Endodermal cell (in vitro differentiated cells): ENCODE data around the gene TIGD2. TPM values are rescaled to one million over a fixed set of nuclear protein-coding genes. Genes with fewer than 3 reads are reported as not detected.

Experiments
- DNase-seq: peaks from one replicate; pipeline ENCODE4 v3.0.0-alpha.2; 2017
- H3K27ac ChIP-seq: 2 replicates; pipeline ENCODE4 v1.5.1; 2013; ENCODE audit warnings: mild to moderate bottlenecking, low read depth, low read length, moderate library complexity
- H3K27me3 ChIP-seq: 2 replicates; pipeline ENCODE4 v1.6.1; 2013; ENCODE audit warnings: mild to moderate bottlenecking, low read length, moderate library complexity; ENCODE audit not compliant: insufficient read depth, control insufficient read depth, poor library complexity, severe bottlenecking
- H3K36me3 ChIP-seq: 2 replicates; pipeline ENCODE4 v1.7.0; 2013; ENCODE audit warnings: mild to moderate bottlenecking, low read length, moderate library complexity; ENCODE audit not compliant: control insufficient read depth, insufficient read depth
- H3K4me1 ChIP-seq: one replicate; pipeline ENCODE4 v1.7.0; 2013; ENCODE audit warnings: low read length; ENCODE audit not compliant: control insufficient read depth, insufficient read depth
- H3K4me3 ChIP-seq: 2 replicates; pipeline ENCODE4 v1.5.1; 2013; ENCODE audit warnings: mild to moderate bottlenecking, low read length, moderate library complexity
- H3K9ac ChIP-seq: 2 replicates; pipeline ENCODE4 v1.6.1; 2013; ENCODE audit warnings: mild to moderate bottlenecking, low read length, moderate library complexity; ENCODE audit not compliant: poor library complexity, severe bottlenecking; ENCODE audit errors: extremely low read depth
- H3K9me3 ChIP-seq: 2 replicates; pipeline ENCODE4 v1.6.1; 2013; ENCODE audit warnings: mild to moderate bottlenecking, low read length, moderate library complexity; ENCODE audit not compliant: control insufficient read depth
- H3K27ac Mint-ChIP-seq: 2 replicates; pipeline ENCODE4 v1.8.0; 2020; ENCODE audit warnings: mixed read lengths
- H3K27me3 Mint-ChIP-seq: 2 replicates; pipeline ENCODE4 v1.8.0; 2021; ENCODE audit warnings: mild to moderate bottlenecking, mixed read lengths; ENCODE audit not compliant: insufficient read depth
- H3K36me3 Mint-ChIP-seq: 2 replicates; pipeline ENCODE4 v1.8.0; 2020; ENCODE audit warnings: low read depth, mixed read lengths
- H3K4me1 Mint-ChIP-seq: 2 replicates; pipeline ENCODE4 v1.8.0; 2020; ENCODE audit warnings: mixed read lengths
- H3K4me3 Mint-ChIP-seq: 2 replicates; pipeline ENCODE4 v1.8.0; 2020; ENCODE audit warnings: mild to moderate bottlenecking, moderate library complexity, mixed read lengths
- H3K9me3 Mint-ChIP-seq: 2 replicates; pipeline ENCODE4 v1.8.0; 2020; ENCODE audit warnings: mild to moderate bottlenecking, mixed read lengths
- WGBS, 2 experiments: methylation state at CpG; one replicate each; pipeline versions ENCODE4 v1.1.5 to v1.1.7; 2013; ENCODE audit warnings: missing lambda C conversion rate in 2 of 2, mixed read lengths in 1 of 2; ENCODE audit not compliant: insufficient coverage in 1 of 2, insufficient read length in 1 of 2; 5-methylcytosine and 5-hydroxymethylcytosine counted together
- total RNA-seq, 2 donors: library from RNA; stranded (reverse); fragmentation: NEBNext Ultra II Directional in 1 of 2; extraction: Animal tissue kit (Norgen Biotek cat#: 25700) in 1 of 2; gene quantifications; 2 replicates in 1 of 2; 3 replicates in 1 of 2; pipeline ENCODE4 v1.2.1, GENCODE V29; 2021
- TF ChIP-seq, protein P1 (sequence below): fragments of 200-600 bp; sonication (generic); conservative IDR thresholded peaks from 2 replicates; pipeline ENCODE4 v1.5.0; 2021; ENCODE audit warnings: antibody characterized with exemption, mild to moderate bottlenecking

Gene TIGD2
- total RNA-seq, 2 donors from 2014 or later: 11.7 to 15.1 TPM

DNA sequence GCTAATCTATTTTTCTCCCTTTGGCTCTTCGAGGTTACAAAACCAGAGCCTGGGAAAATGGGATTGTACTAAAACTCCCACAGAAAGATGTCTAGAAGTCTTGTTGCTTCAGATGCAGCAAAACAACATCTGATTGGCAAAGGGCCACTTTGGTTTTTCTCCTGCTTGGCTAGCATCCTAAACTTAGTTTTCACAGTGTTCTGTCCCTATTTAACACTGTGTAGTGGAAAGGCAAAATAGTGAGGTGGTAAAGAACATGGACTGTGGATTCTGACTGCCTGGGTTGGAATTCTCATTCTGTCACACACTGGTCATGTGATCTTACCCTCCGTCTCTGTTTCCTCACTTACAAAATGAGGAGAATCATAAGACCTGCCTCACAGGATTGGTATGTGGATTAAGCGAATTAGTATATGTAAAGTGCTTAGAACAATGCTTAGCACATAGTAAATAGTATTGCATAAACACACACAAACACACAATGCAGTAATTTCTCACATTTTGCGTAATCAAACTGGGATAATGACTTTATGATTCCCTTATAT, 23.5 kb downstream of the TIGD2 start:
- Mint-ChIP-seq H3K9me3 (no peaks in the 10 kb centered on the region), H3K4me3 (no peak overlapping the region), H3K27me3 (no peaks in the 10 kb centered on the region), H3K4me1 (peaks cover 5% of the 10 kb centered on the region), H3K36me3 (no peaks in the 10 kb centered on the region), H3K27ac (peak overlapping the region; percentile 65)
- H3K9me3 ChIP-seq: no peaks in the 10 kb centered on the region
- no peak overlapping the region for H3K27ac ChIP-seq
- no peaks in the 10 kb centered on the region for H3K36me3 ChIP-seq
- no peak overlapping the region for H3K9ac ChIP-seq
- TF ChIP-seq, protein P1, sequence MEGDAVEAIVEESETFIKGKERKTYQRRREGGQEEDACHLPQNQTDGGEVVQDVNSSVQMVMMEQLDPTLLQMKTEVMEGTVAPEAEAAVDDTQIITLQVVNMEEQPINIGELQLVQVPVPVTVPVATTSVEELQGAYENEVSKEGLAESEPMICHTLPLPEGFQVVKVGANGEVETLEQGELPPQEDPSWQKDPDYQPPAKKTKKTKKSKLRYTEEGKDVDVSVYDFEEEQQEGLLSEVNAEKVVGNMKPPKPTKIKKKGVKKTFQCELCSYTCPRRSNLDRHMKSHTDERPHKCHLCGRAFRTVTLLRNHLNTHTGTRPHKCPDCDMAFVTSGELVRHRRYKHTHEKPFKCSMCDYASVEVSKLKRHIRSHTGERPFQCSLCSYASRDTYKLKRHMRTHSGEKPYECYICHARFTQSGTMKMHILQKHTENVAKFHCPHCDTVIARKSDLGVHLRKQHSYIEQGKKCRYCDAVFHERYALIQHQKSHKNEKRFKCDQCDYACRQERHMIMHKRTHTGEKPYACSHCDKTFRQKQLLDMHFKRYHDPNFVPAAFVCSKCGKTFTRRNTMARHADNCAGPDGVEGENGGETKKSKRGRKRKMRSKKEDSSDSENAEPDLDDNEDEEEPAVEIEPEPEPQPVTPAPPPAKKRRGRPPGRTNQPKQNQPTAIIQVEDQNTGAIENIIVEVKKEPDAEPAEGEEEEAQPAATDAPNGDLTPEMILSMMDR: no peak
- no peaks in the 10 kb centered on the region for H3K27me3 ChIP-seq
- H3K4me1 ChIP-seq: peaks cover 2% of the 10 kb centered on the region
- WGBS, 2 experiments: 83% methylated on average over 1 to 2 of the region's 4 CpGs
- no peak for DNase-seq
- H3K4me3 ChIP-seq: no peak overlapping the region

DNA sequence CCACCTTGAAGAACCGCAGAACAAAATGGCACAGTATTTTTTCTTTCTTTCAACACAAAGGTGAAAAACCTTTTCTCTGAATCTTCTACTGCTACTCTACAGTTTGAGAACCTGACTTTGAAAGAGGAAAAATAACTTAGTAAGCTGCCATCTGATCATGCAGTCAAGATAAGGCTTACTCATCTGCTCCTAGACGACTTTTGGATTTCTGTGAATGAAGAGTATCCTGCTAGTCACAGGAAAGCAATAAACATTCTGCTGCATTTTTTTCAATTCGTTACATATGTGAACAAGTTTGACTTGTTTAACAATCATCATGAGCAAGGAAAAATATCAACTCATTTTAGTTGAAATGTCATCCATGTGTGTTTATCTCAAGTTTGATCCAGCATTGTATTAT, 25.2 kb downstream of the TIGD2 start:
- Mint-ChIP-seq H3K27ac (no peak overlapping the region), H3K36me3 (no peaks in the 10 kb centered on the region), H3K9me3 (no peaks in the 10 kb centered on the region), H3K27me3 (no peaks in the 10 kb centered on the region), H3K4me1 (peaks cover 7% of the 10 kb centered on the region), H3K4me3 (no peak overlapping the region)
- Histone ChIP-seq H3K4me1 (peaks cover 2% of the 10 kb centered on the region), H3K4me3 (no peak overlapping the region), H3K27me3 (no peaks in the 10 kb centered on the region), H3K9me3 (no peaks in the 10 kb centered on the region), H3K9ac (no peak overlapping the region), H3K36me3 (no peaks in the 10 kb centered on the region), H3K27ac (no peak overlapping the region)
- no peak for DNase-seq
- TF ChIP-seq, protein P1: no peak
- 87 to 100% methylated on average over 2 to 3 of the region's 3 CpGs for WGBS, 2 experiments

DNA sequence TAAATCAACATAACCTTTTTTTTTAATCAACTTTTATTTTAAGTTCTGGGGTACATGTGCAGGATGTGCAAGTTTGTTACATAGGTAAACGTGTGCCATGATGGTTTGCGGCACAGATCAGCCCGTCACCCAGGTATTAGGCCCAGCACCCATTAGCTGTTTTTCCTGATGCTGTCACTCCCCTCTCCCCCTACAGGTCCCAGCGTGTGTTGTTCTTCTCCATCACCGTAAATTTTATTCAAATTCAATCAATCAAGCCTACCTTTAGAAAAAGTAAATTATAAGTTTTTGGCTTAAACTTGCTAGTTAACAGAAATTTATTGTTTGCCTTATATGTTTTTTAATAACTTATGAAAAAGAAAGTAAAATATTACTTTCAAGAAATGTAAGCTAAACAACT, 25.9 kb downstream of the TIGD2 start:
- H3K9ac ChIP-seq: no peak overlapping the region
- DNase-seq: no peak
- H3K27ac Mint-ChIP-seq: no peak overlapping the region
- no peak overlapping the region for H3K27ac ChIP-seq
- H3K36me3 ChIP-seq: no peaks in the 10 kb centered on the region
- H3K9me3 ChIP-seq: no peaks in the 10 kb centered on the region
- no peaks in the 10 kb centered on the region for H3K36me3 Mint-ChIP-seq
- TF ChIP-seq, protein P1: peak; percentile 61
- H3K27me3 ChIP-seq: no peaks in the 10 kb centered on the region
- 91% methylated on average over 5 of the region's 5 CpGs; no CpG with 5 or more reads in 1 of the 2 experiments for WGBS, 2 experiments
- no peaks in the 10 kb centered on the region for H3K27me3 Mint-ChIP-seq
- H3K9me3 Mint-ChIP-seq: no peaks in the 10 kb centered on the region
- no peak overlapping the region for H3K4me3 Mint-ChIP-seq
- peaks cover 2% of the 10 kb centered on the region for H3K4me1 ChIP-seq
- H3K4me3 ChIP-seq: no peak overlapping the region
- H3K4me1 Mint-ChIP-seq: peaks cover 7% of the 10 kb centered on the region
